Progenitor cell of endocrine pancreas (in vitro differentiated cells): Measurements from ENCODE around the gene FPGS. TPM values are rescaled to one million over a fixed set of nuclear protein-coding genes. Genes with fewer than 3 reads are reported as not detected.
"Not testable (repeated sequence)": the region's sequence is repeated elsewhere in the genome, so short reads cannot be mapped to it uniquely, and the experiment has no call there.

Experiments used
- DNase-seq: peaks from one replicate; pipeline ENCODE4 v3.0.0; 2021; ENCODE audit warnings: low spot score; ENCODE audit not compliant: unreplicated experiment
- H3K27ac Mint-ChIP-seq: 2 replicates; pipeline ENCODE4 v1.8.0; 2021; ENCODE audit warnings: mild to moderate bottlenecking, moderate library complexity, mixed read lengths
- H3K27me3 Mint-ChIP-seq: 2 replicates; pipeline ENCODE4 v1.8.0; 2021; ENCODE audit warnings: mixed read lengths
- H3K36me3 Mint-ChIP-seq: 2 replicates; pipeline ENCODE4 v1.8.0; 2022; ENCODE audit warnings: mixed read lengths; ENCODE audit not compliant: insufficient read depth
- H3K4me1 Mint-ChIP-seq: 2 replicates; pipeline ENCODE4 v1.8.0; 2021; ENCODE audit warnings: low read depth, mixed read lengths
- H3K4me3 Mint-ChIP-seq: 2 replicates; pipeline ENCODE4 v1.8.0; 2021; ENCODE audit warnings: low read depth, mild to moderate bottlenecking, moderate library complexity, mixed read lengths
- H3K9me3 Mint-ChIP-seq: 2 replicates; pipeline ENCODE4 v1.8.0; 2021; ENCODE audit warnings: low read depth, mixed read lengths
- total RNA-seq: library from RNA; stranded (reverse); gene quantifications from 2 replicates; pipeline ENCODE4 v1.2.1, GENCODE V29; 2021
- TF ChIP-seq, protein P1 (sequence below): fragments of 200-600 bp; sonication (generic); IDR thresholded peaks from one replicate; pipeline ENCODE4 v1.5.0; 2021; ENCODE audit warnings: antibody characterized with exemption, mild to moderate bottlenecking; ENCODE audit not compliant: unreplicated experiment

Gene FPGS
- total RNA-seq, 1 donor from 2014 or later = 75.0 TPM

DNA sequence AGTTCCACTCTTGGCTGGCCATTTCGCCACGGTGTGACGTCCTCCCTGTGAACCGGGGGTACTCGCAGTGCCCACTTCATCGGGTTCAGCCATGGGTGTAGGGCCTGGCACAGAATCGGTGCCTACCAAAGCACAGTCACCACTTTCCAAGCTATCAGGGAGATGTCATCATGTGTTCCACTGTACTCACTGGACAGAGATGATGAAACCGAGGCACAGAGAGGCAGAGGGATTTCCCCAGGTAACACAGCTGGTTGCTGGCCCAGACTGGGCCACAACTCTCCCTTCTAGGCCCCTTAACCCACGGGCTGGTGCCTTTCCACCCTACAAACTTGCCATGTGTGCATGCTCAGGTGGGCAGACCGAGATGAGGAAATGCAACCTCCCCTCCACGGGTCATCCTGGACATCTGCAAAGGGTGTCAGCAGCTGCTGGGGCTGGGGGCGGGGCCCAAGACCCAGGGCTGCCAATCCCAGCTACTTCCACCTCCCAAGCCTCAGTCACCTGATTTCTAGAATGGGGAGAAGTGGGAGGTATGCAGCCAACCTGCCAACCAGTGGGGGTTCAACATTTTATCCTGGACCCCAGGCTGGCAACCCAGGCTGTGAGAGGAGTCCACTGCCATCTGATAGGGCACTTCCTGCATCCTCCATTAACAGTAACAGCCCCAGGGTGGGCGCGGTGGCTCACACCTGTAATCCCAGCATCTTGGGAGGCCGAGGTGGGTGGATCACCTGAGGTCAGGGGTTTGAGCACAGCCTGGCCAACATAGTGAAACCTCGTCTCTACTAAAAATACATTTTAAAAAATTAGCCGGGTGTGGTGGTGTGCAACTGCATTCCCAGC lies 23.3 kb upstream of the FPGS start:
- TF ChIP-seq, protein P1, sequence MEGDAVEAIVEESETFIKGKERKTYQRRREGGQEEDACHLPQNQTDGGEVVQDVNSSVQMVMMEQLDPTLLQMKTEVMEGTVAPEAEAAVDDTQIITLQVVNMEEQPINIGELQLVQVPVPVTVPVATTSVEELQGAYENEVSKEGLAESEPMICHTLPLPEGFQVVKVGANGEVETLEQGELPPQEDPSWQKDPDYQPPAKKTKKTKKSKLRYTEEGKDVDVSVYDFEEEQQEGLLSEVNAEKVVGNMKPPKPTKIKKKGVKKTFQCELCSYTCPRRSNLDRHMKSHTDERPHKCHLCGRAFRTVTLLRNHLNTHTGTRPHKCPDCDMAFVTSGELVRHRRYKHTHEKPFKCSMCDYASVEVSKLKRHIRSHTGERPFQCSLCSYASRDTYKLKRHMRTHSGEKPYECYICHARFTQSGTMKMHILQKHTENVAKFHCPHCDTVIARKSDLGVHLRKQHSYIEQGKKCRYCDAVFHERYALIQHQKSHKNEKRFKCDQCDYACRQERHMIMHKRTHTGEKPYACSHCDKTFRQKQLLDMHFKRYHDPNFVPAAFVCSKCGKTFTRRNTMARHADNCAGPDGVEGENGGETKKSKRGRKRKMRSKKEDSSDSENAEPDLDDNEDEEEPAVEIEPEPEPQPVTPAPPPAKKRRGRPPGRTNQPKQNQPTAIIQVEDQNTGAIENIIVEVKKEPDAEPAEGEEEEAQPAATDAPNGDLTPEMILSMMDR = no peak
- Mint-ChIP-seq H3K9me3 (no peaks in the 10 kb centered on the region), H3K27ac (no peak overlapping the region), H3K36me3 (no peaks in the 10 kb centered on the region), H3K4me3 (no peak overlapping the region), H3K4me1 (no peaks in the 10 kb centered on the region), H3K27me3 (peaks cover 4% of the 10 kb centered on the region)
- no peak for DNase-seq

GRCh38 chr9:127780126-127780885 lies 22.4 kb upstream of the FPGS start:
- DNase-seq = no peak
- TF ChIP-seq, protein P1 = no peak
- no peaks in the 10 kb centered on the region for H3K36me3 Mint-ChIP-seq
- no peaks in the 10 kb centered on the region for H3K9me3 Mint-ChIP-seq
- no peak overlapping the region for H3K4me3 Mint-ChIP-seq
- no peak overlapping the region for H3K27ac Mint-ChIP-seq
- H3K4me1 Mint-ChIP-seq = no peaks in the 10 kb centered on the region
- peaks cover 3% of the 10 kb centered on the region for H3K27me3 Mint-ChIP-seq

DNA sequence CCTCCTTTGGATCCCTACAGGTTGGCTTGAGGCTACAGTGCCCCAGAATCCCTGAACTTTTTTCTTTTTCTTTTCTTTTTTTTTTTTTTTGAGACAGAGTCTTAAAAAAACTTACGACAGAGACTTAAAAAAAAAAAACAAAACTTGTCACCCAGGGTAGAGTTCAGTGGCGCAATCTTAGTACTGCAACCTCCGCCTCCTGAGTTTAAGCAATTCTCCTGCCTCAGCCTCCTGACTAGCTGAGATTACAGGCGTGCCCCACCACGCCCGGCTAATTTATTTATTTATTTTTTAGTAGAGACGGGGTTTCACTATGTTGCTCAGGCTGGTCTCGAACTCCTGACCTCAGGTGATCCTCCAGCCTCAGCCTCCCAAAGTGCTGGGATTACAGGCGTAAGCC lies 21.8 kb upstream of the FPGS start:
- H3K4me1 Mint-ChIP-seq, H3K9me3 Mint-ChIP-seq, H3K27me3 Mint-ChIP-seq, H3K27ac Mint-ChIP-seq, DNase-seq, H3K4me3 Mint-ChIP-seq, H3K36me3 Mint-ChIP-seq: not testable (repeated sequence)

DNA sequence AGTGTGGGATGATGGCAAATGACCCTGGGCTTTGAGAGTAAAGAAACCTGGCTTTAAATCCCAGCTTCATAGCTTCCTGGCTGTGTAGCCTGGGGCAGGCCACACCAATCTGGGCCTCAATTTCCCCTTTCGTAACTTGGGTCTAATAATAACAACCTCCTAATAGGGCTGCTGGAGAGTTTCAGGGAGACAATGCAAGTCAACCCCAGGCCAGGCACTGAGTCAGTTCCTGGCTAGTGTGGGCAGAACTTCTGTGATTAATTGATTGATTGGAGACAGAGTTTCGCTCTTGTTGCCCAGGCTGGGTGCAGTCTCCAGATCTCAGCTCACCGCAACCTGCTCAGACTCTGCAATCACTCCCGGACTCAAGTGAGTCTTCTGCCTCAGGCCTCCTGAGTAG lies 20.9 kb upstream of the FPGS start:
- TF ChIP-seq, protein P1 = no peak
- H3K4me3 Mint-ChIP-seq = no peak overlapping the region
- no peaks in the 10 kb centered on the region for H3K36me3 Mint-ChIP-seq
- H3K27ac Mint-ChIP-seq = no peak overlapping the region
- DNase-seq = no peak
- H3K9me3 Mint-ChIP-seq = no peaks in the 10 kb centered on the region
- peaks cover 3% of the 10 kb centered on the region for H3K4me1 Mint-ChIP-seq
- peaks cover 3% of the 10 kb centered on the region for H3K27me3 Mint-ChIP-seq

- Mint-ChIP-seq H3K4me3 (no peak overlapping the region), H3K9me3 (no peaks in the 10 kb centered on the region), H3K36me3 (peaks cover 6% of the 10 kb centered on the region), H3K4me1 (peaks cover 6% of the 10 kb centered on the region), H3K27ac (no peak overlapping the region), H3K27me3 (no peaks in the 10 kb centered on the region)
- DNase-seq = no peak
- TF ChIP-seq, protein P1 = no peak
Measured at GRCh38 chr9:127783111-127784008, 19.3 kb upstream of the FPGS start.
